CD8-positive, alpha-beta memory T cell (primary cell): Measurements from ENCODE around the gene KATNAL1. TPM values are rescaled to one million over a fixed set of nuclear protein-coding genes. Genes with fewer than 3 reads are reported as not detected.
A peak's percentile ranks its signal among the peaks of the same experiment; 100 is the strongest.

Experiments used
- CTCF ChIA-PET: fragments of 350-600 bp; sonication (Branson Sonifier 250); formaldehyde crosslinking; loops from one replicate; lab custom pipeline; 2021; ENCODE audit warnings: antibody characterized with exemption; lab: Charles Lee
- POLR2A ChIA-PET: fragments of 350-600 bp; sonication (Branson Sonifier 250); formaldehyde crosslinking; loops from one replicate; lab custom pipeline; 2021; ENCODE audit warnings: antibody characterized with exemption; lab: Charles Lee
- DNase-seq, 5 donors: peaks; one replicate each; pipeline versions ENCODE4 v3.0.0 to v3.0.0-alpha.2; 2020 to 2022; ENCODE audit warnings: mixed read lengths in 1 of 5
- H3K27ac ChIP-seq: one replicate; pipeline ENCODE4 v1.7.0; 2013; ENCODE audit warnings: low read depth, mild to moderate bottlenecking, low read length, moderate library complexity
- H3K27me3 ChIP-seq: 2 replicates; pipeline ENCODE4 v1.7.0; 2013; ENCODE audit warnings: low read length, mild to moderate bottlenecking; ENCODE audit not compliant: insufficient read depth, poor library complexity, severe bottlenecking
- H3K36me3 ChIP-seq: 2 replicates; pipeline ENCODE4 v1.7.0; 2013; ENCODE audit warnings: mild to moderate bottlenecking, low read length, moderate library complexity; ENCODE audit not compliant: insufficient read depth
- H3K4me1 ChIP-seq: 2 replicates; pipeline ENCODE4 v1.7.0; 2013; ENCODE audit warnings: mild to moderate bottlenecking, low read length, moderate library complexity; ENCODE audit not compliant: insufficient read depth
- H3K4me3 ChIP-seq: 2 replicates; pipeline ENCODE4 v1.7.0; 2013; ENCODE audit warnings: mild to moderate bottlenecking, low read length
- H3K9me3 ChIP-seq: 2 replicates; pipeline ENCODE4 v1.7.0; 2013; ENCODE audit warnings: mild to moderate bottlenecking, low read length
- H3K27ac Mint-ChIP-seq, 8 donors: one replicate each; pipeline ENCODE4 v1.8.0; 2020 to 2021; ENCODE audit warnings: mixed read lengths in 8 of 8, mild to moderate bottlenecking in 6 of 8, inconsistent platforms in 3 of 8, moderate library complexity in 3 of 8
- H3K27me3 Mint-ChIP-seq, 2 donors: one replicate each; pipeline ENCODE4 v1.8.0; 2020 to 2021; ENCODE audit warnings: mixed read lengths in 2 of 2, mild to moderate bottlenecking in 1 of 2, moderate library complexity in 1 of 2
- H3K36me3 Mint-ChIP-seq, 3 donors: one replicate each; pipeline ENCODE4 v1.8.0; 2020 to 2021; ENCODE audit warnings: mixed read lengths in 3 of 3, inconsistent platforms in 1 of 3, mild to moderate bottlenecking in 1 of 3
- H3K4me1 Mint-ChIP-seq, 3 donors: one replicate each; pipeline ENCODE4 v1.8.0; 2020 to 2021; ENCODE audit warnings: mixed read lengths in 3 of 3, inconsistent platforms in 1 of 3, mild to moderate bottlenecking in 1 of 3
- H3K4me3 Mint-ChIP-seq, 7 donors: one replicate each; pipeline ENCODE4 v1.8.0; 2020 to 2021; ENCODE audit warnings: mixed read lengths in 7 of 7, mild to moderate bottlenecking in 6 of 7, moderate library complexity in 4 of 7, inconsistent platforms in 2 of 7
- H3K9me3 Mint-ChIP-seq, 5 donors: one replicate each; pipeline ENCODE4 v1.8.0; 2020 to 2022; ENCODE audit warnings: mixed read lengths in 5 of 5, mild to moderate bottlenecking in 3 of 5, moderate library complexity in 2 of 5, inconsistent platforms in 1 of 5
- polyA plus RNA-seq: library from polyadenylated mRNA; unstranded; fragments of 300-500 nt; fragmentation: Illumina TruSeq; gene quantifications from one replicate; pipeline ENCODE4 v1.2.3, GENCODE V29; 2021
- total RNA-seq, 2 experiments: library from RNA; stranded (reverse); gene quantifications; one replicate each; pipeline ENCODE4 v1.2.3, GENCODE V29; 2021

Gene KATNAL1
- total and polyA plus RNA-seq, 3 experiments from 2014 or later, result 5.6 to 16.5 (median 11.0) TPM

DNA sequence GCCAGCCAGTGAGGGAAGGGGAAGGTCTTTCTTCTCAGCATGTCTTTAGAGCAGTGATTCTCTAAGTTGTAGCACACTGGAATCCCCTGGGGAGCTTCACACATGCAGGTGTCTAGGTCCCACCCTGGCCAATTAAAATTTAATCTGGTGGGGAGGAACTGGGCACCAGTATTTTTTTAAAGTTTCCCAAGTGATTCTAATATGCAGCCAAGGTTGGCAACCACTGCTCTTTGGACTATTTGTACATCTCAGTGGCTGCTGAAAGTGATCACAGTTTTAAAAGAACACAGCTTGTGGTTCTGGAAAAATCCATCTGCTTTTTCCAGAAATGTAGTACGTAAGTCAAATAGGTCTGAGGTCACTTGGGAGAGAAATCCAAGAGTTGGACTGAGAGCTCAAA, 10.7 kb upstream of the KATNAL1 start:
- H3K9me3 Mint-ChIP-seq, result no peaks in the 10 kb centered on the region
- peaks cover 0 to 1% of the 10 kb centered on the region in 2 donors for H3K27me3 Mint-ChIP-seq
- Histone ChIP-seq H3K36me3 (no peaks in the 10 kb centered on the region), H3K9me3 (no peaks in the 10 kb centered on the region), H3K4me3 (no peak overlapping the region), H3K4me1 (peaks cover 8% of the 10 kb centered on the region), H3K27ac (no peak overlapping the region), H3K27me3 (no peaks in the 10 kb centered on the region)
- peaks cover 0 to 7% (median 3%) of the 10 kb centered on the region in 3 donors for H3K36me3 Mint-ChIP-seq
- H3K27ac Mint-ChIP-seq, result peak overlapping the region in 1 of 8 donors; percentile 70
- no peak overlapping the region for H3K4me3 Mint-ChIP-seq
- peaks cover 11 to 14% (median 11%) of the 10 kb centered on the region in 3 donors for H3K4me1 Mint-ChIP-seq
- DNase-seq, result no peak
- ChIA-PET CTCF (interaction anchor here (1.6 kb wide), 1 partner anchor 186 kb away, joined by 3 read pairs; no protein-coding TSS in a partner anchor), POLR2A (interaction anchor here (0.5 kb wide), 1 partner anchor 52 kb away, joined by 3 read pairs; no protein-coding TSS in a partner anchor)

DNA sequence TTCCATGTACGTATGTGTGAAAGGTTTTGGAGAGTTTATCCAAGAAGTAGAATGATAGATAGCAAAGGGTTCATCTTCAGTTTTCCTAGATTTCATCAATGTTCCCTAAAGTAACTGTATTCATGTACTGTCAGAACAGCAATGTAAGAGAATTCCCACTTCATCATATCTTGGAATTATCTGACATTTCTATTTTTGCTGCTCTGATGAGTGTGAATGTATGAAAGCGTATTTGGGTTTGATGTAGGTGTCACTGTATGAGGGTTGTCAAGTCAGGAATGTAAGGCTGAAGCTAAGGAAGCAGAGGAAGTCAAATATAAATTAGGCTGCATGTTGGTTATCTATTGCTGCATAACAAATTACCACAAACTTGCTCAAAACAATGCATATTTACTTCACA, 7.2 kb upstream of the KATNAL1 start:
- Histone ChIP-seq H3K4me3 (no peak overlapping the region), H3K9me3 (no peaks in the 10 kb centered on the region), H3K4me1 (peaks cover 8% of the 10 kb centered on the region), H3K27me3 (no peaks in the 10 kb centered on the region), H3K27ac (no peak overlapping the region), H3K36me3 (no peaks in the 10 kb centered on the region)
- Mint-ChIP-seq H3K36me3 (peaks cover 0 to 1% (median under 1%) of the 10 kb centered on the region in 3 donors), H3K4me3 (no peak overlapping the region), H3K9me3 (no peaks in the 10 kb centered on the region), H3K27me3 (no peaks in the 10 kb centered on the region), H3K4me1 (peaks cover 11 to 15% (median 11%) of the 10 kb centered on the region in 3 donors), H3K27ac (no peak overlapping the region)
- DNase-seq, result no peak
- ChIA-PET POLR2A (no interaction called here), CTCF (no interaction called here)

DNA sequence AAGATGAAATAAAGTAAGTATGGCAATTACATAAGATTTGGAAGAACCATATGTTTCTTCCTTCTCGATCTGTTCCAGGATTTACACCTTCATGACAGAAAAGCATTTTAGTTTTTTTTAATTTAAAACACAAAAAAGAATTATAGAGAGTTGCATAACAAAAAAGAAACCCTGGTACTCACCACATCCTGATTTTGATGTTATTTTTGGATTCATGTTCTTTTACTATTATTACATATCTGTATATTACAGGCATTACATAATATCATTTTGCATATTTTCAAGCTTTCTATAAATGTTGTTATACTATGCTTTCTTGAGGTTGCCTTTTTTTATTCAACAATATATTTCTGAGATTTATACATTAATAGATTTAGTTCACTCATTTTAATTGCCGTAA, 6.7 kb upstream of the KATNAL1 start:
- no peak for DNase-seq
- ChIA-PET POLR2A (no interaction called here), CTCF (no interaction called here)
- Mint-ChIP-seq H3K27ac (no peak overlapping the region), H3K9me3 (no peaks in the 10 kb centered on the region), H3K27me3 (no peaks in the 10 kb centered on the region), H3K4me1 (peaks cover 11 to 15% (median 11%) of the 10 kb centered on the region in 3 donors), H3K4me3 (no peak overlapping the region), H3K36me3 (no peaks in the 10 kb centered on the region)
- Histone ChIP-seq H3K36me3 (no peaks in the 10 kb centered on the region), H3K27me3 (no peaks in the 10 kb centered on the region), H3K4me1 (peaks cover 8% of the 10 kb centered on the region), H3K9me3 (no peaks in the 10 kb centered on the region), H3K4me3 (no peak overlapping the region), H3K27ac (no peak overlapping the region)

DNA sequence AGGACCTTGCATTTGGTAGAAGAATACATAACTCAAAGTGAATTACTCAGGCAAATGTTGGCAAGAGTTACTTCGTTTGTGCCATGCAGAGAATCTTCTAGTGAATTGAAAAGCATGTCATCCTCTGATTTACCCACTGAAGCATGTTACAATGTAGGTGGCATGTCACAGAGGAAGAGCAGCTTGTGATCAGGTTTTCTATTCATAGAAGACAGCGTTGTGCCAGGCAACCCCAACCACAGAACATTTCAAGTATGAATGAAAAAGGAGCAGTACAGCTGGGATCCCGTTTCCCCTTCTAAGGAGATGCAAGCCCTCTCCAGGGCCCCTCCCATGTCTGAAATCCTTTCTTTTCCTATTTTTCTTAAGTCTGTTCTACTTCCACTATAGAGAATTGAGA, 6.0 kb upstream of the KATNAL1 start:
- Mint-ChIP-seq H3K36me3 (no peaks in the 10 kb centered on the region), H3K27ac (no peak overlapping the region), H3K9me3 (no peaks in the 10 kb centered on the region), H3K4me3 (no peak overlapping the region), H3K4me1 (peaks cover 15 to 18% (median 16%) of the 10 kb centered on the region in 3 donors), H3K27me3 (peaks cover 0 to 1% of the 10 kb centered on the region in 2 donors)
- H3K4me1 ChIP-seq, result peaks cover 8% of the 10 kb centered on the region
- POLR2A ChIA-PET, result interaction anchor here (0.5 kb wide), 1 partner anchor 12 kb away, joined by 3 read pairs; no protein-coding TSS in a partner anchor
- no peak for DNase-seq
- H3K4me3 ChIP-seq, result no peak overlapping the region
- no peaks in the 10 kb centered on the region for H3K27me3 ChIP-seq
- no peaks in the 10 kb centered on the region for H3K9me3 ChIP-seq
- CTCF ChIA-PET, result no interaction called here
- H3K36me3 ChIP-seq, result no peaks in the 10 kb centered on the region
- no peak overlapping the region for H3K27ac ChIP-seq

DNA sequence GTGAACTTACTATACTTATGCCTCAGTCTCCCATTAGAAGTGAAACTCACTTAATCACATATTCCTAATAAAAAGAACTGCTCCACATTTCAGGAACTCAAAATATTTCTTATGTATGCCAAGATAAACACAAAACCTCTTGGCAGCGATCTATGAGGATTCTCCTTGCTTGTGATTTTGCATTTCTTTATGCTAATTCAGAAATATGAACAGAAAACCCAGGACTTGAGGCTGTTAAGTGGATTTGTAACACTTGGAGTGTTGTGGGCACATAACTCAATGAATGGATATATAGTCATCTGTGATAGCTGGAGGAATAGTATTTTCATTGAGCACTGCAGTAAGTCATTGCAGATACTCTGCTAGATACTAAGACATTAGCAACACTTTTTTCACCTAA, 5.6 kb upstream of the KATNAL1 start:
- no peaks in the 10 kb centered on the region for H3K36me3 Mint-ChIP-seq
- Histone ChIP-seq H3K27ac (no peak overlapping the region), H3K4me3 (no peak overlapping the region), H3K9me3 (no peaks in the 10 kb centered on the region), H3K4me1 (peaks cover 8% of the 10 kb centered on the region), H3K36me3 (no peaks in the 10 kb centered on the region), H3K27me3 (no peaks in the 10 kb centered on the region)
- ChIA-PET CTCF (no interaction called here), POLR2A (interaction anchor here (0.5 kb wide), 1 partner anchor 12 kb away, joined by 3 read pairs; no protein-coding TSS in a partner anchor)
- H3K27me3 Mint-ChIP-seq, result peaks cover 0 to 1% of the 10 kb centered on the region in 2 donors
- H3K4me3 Mint-ChIP-seq, result no peak overlapping the region
- no peaks in the 10 kb centered on the region for H3K9me3 Mint-ChIP-seq
- peaks cover 18 to 19% (median 18%) of the 10 kb centered on the region in 3 donors for H3K4me1 Mint-ChIP-seq
- no peak for DNase-seq
- no peak overlapping the region for H3K27ac Mint-ChIP-seq

DNA sequence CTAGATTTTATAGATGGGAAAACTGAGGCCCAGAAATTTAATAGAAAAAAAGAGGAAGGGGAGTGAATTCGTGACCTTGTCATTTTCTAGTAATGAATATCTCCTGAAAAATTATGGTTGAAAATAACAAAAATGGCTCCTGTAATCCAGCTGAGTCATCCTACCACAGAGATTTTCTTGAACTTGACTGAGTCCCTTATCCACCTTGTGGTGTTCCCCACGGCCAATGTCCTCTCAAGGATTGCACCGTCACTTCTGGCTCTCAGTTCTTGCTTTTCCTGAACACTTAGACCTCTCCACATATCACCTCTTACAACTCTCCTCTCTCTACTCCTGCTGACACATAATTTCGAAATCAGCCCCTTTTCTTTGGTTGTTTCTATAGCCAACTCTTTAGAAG, 1.2 kb upstream of the KATNAL1 start:
- Histone ChIP-seq H3K4me1 (peaks cover 13% of the 10 kb centered on the region), H3K4me3 (no peak overlapping the region), H3K9me3 (no peaks in the 10 kb centered on the region), H3K27me3 (no peaks in the 10 kb centered on the region), H3K36me3 (no peaks in the 10 kb centered on the region), H3K27ac (peak overlapping the region; percentile 75)
- ChIA-PET POLR2A (interaction anchor here (1.0 to 1.3 kb wide), 3 partner anchors 64 to 68 kb away, joined by 3 read pairs; no protein-coding TSS in a partner anchor), CTCF (interaction anchor here (0.8 to 1.9 kb wide), 4 partner anchors 22 to 194 kb away, joined by 3 to 5 read pairs (median 4); no protein-coding TSS in a partner anchor)
- H3K27me3 Mint-ChIP-seq, result peaks cover 0 to 1% of the 10 kb centered on the region in 2 donors
- H3K4me1 Mint-ChIP-seq, result peaks cover 29 to 36% (median 36%) of the 10 kb centered on the region in 3 donors
- H3K36me3 Mint-ChIP-seq, result peaks cover 0 to 2% (median 0%) of the 10 kb centered on the region in 3 donors
- peak overlapping the region in 6 of 7 donors; percentile 30 to 92 (median 56) for H3K4me3 Mint-ChIP-seq
- H3K9me3 Mint-ChIP-seq, result no peaks in the 10 kb centered on the region
- peak overlapping the region in 6 of 8 donors; percentile 6 to 94 (median 22) for H3K27ac Mint-ChIP-seq
- DNase-seq, result no peak

DNA sequence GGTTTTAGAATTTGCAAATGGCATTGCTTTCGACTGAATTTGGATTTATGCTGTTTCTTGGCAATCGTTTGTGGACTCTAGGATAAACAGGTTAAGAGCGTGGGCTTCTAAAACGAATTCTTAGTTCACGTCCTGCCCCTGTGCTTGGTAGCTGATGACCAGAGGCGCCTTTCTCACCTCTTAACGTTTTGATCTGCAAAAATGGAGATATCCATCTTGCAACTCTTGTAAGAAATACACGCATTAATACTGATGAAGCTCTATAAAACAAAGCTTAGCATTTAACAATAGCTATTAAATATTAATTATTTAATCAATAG, 580 bp upstream of the KATNAL1 start:
- Histone ChIP-seq H3K4me1 (peaks cover 10% of the 10 kb centered on the region), H3K27ac (peak overlapping the region; percentile 75), H3K27me3 (no peaks in the 10 kb centered on the region), H3K36me3 (no peaks in the 10 kb centered on the region), H3K4me3 (peak overlapping the region; percentile 77), H3K9me3 (no peaks in the 10 kb centered on the region)
- Mint-ChIP-seq H3K27me3 (peaks cover 0 to 1% of the 10 kb centered on the region in 2 donors), H3K36me3 (peaks cover 0 to 2% (median 0%) of the 10 kb centered on the region in 3 donors), H3K9me3 (no peaks in the 10 kb centered on the region), H3K4me3 (peak overlapping the region in 6 of 7 donors; percentile 89 to 95 (median 92)), H3K27ac (peak overlapping the region in 2 of 8 donors; percentile 16 to 77), H3K4me1 (peaks cover 32 to 42% (median 36%) of the 10 kb centered on the region in 3 donors)
- ChIA-PET POLR2A (interaction anchor here (1.0 to 1.9 kb wide), 7 partner anchors 38 to 309 kb away, joined by 3 to 8 read pairs (median 3); partner anchors contain the start of genes HMGB1 and USPL1), CTCF (interaction anchor here (0.9 to 2.3 kb wide), 7 partner anchors 23 to 193 kb away, joined by 3 to 14 read pairs (median 5); no protein-coding TSS in a partner anchor)
- no peak for DNase-seq

DNA sequence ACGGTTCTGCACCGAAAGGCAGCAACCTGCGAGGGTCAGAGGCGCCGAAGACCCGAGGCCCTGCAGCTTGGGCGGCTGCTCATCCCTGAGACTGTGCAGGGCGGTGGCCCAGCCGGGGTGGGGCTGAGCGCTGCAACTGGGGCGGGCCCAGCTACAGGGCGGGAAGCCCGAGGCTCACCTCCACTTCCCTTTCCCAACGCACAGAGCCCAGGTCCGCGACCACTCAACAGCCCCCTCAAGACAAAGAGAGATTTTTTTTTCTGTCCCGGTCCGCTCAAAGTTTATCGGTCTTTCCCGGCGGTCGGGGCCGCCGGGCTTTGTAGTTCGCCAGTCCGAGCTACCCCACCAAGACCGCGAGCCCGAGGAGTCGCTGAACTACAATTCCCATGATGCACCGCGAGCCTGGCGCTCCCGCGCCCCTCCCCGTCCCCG, 573 bp downstream of the KATNAL1 start:
- POLR2A ChIA-PET, result interaction anchor here (0.6 to 1.9 kb wide), 13 partner anchors 9 to 311 kb away, joined by 3 to 8 read pairs (median 3); partner anchors contain the start of genes HMGB1, UBE2L5 and USPL1
- peaks cover 37 to 52% (median 46%) of the 10 kb centered on the region in 3 donors for H3K4me1 Mint-ChIP-seq
- CTCF ChIA-PET, result interaction anchor here (0.8 to 2.3 kb wide), 12 partner anchors 8 to 247 kb away, joined by 3 to 14 read pairs (median 5); no protein-coding TSS in a partner anchor
- H3K27ac Mint-ChIP-seq, result peak overlapping the region; percentile 68 to 92 (median 84)
- H3K4me3 Mint-ChIP-seq, result peak overlapping the region in 6 of 7 donors; percentile 89 to 95 (median 92)
- H3K27me3 Mint-ChIP-seq, result peaks cover 0 to 1% of the 10 kb centered on the region in 2 donors
- peaks cover 0 to 2% (median 0%) of the 10 kb centered on the region in 3 donors for H3K36me3 Mint-ChIP-seq
- Histone ChIP-seq H3K27me3 (no peaks in the 10 kb centered on the region), H3K36me3 (no peaks in the 10 kb centered on the region), H3K27ac (peak overlapping the region; percentile 75), H3K4me1 (peaks cover 10% of the 10 kb centered on the region), H3K9me3 (no peaks in the 10 kb centered on the region), H3K4me3 (peak overlapping the region; percentile 77)
- no peaks in the 10 kb centered on the region for H3K9me3 Mint-ChIP-seq
- peak; percentile 85 to 91 (median 87) for DNase-seq
